ENCODE results near the gene REPS2. TPM values are rescaled to one million over a fixed set of nuclear protein-coding genes. Genes with fewer than 3 reads are reported as not detected.

REPS2 gene
- total and polyA plus RNA-seq, 2 donors: 1.7 to 3.6 TPM

- Histone ChIP-seq H3K4me1 (ENCODE audit: control insufficient read depth in 2 of 2, insufficient read depth in 2 of 2, low read length in 2 of 2) (no peaks in the 10 kb centered on the region), H3K9me3 (ENCODE audit: control insufficient read depth in 2 of 2, insufficient read depth in 1 of 2, low read length in 1 of 2) (no peaks in the 10 kb centered on the region), H3K27ac (ENCODE audit: low read depth in 1 of 2, low read length in 1 of 2) (no peak overlapping the region), H3K4me3 (ENCODE audit: low read length in 2 of 2) (no peak overlapping the region), H3K27me3 (ENCODE audit: control insufficient read depth in 2 of 2, insufficient read depth in 1 of 2, low read length in 1 of 2) (no peaks in the 10 kb centered on the region), H3K36me3 (ENCODE audit: control insufficient read depth in 2 of 2, insufficient read depth in 2 of 2, low read length in 1 of 2) (no peaks in the 10 kb centered on the region)
- peak in 1 of 9 donors; percentile 2 for DNase-seq (ENCODE audit: low read depth in 6 of 9, low spot score in 9 of 9)
- WGBS: 16% methylated on average over 5 of the region's 5 CpGs
These were observed 28.8 kb downstream of the REPS2 start for GRCh38 chrX:16975233-16975632.

- H3K4me1 ChIP-seq (ENCODE audit: control insufficient read depth in 2 of 2, insufficient read depth in 2 of 2, low read length in 2 of 2): no peaks in the 10 kb centered on the region
- no peaks in the 10 kb centered on the region for H3K27me3 ChIP-seq (ENCODE audit: control insufficient read depth in 2 of 2, insufficient read depth in 1 of 2, low read length in 1 of 2)
- DNase-seq (ENCODE audit: low read depth in 6 of 9, low spot score in 9 of 9): no peak
- H3K27ac ChIP-seq (ENCODE audit: low read depth in 1 of 2, low read length in 1 of 2): no peak overlapping the region
- no peaks in the 10 kb centered on the region for H3K9me3 ChIP-seq (ENCODE audit: control insufficient read depth in 2 of 2, insufficient read depth in 1 of 2, low read length in 1 of 2)
- H3K4me3 ChIP-seq (ENCODE audit: low read length in 2 of 2): no peak overlapping the region
- no peaks in the 10 kb centered on the region for H3K36me3 ChIP-seq (ENCODE audit: control insufficient read depth in 2 of 2, insufficient read depth in 2 of 2, low read length in 1 of 2)
These were observed 31.3 kb downstream of the REPS2 start for GRCh38 chrX:16977771-16978170.

- DNase-seq (ENCODE audit: low read depth in 6 of 9, low spot score in 9 of 9): no peak
- no peaks in the 10 kb centered on the region for H3K9me3 ChIP-seq (ENCODE audit: control insufficient read depth in 2 of 2, insufficient read depth in 1 of 2, low read length in 1 of 2)
- 96% methylated on average over 3 of the region's 3 CpGs for WGBS
- no peaks in the 10 kb centered on the region for H3K27me3 ChIP-seq (ENCODE audit: control insufficient read depth in 2 of 2, insufficient read depth in 1 of 2, low read length in 1 of 2)
- H3K36me3 ChIP-seq (ENCODE audit: control insufficient read depth in 2 of 2, insufficient read depth in 2 of 2, low read length in 1 of 2): no peaks in the 10 kb centered on the region
- no peak overlapping the region for H3K27ac ChIP-seq (ENCODE audit: low read depth in 1 of 2, low read length in 1 of 2)
- H3K4me3 ChIP-seq (ENCODE audit: low read length in 2 of 2): no peak overlapping the region
- H3K4me1 ChIP-seq (ENCODE audit: control insufficient read depth in 2 of 2, insufficient read depth in 2 of 2, low read length in 2 of 2): no peaks in the 10 kb centered on the region
These were observed 31.9 kb downstream of the REPS2 start for GRCh38 chrX:16978193-16978984.

GRCh38 chrX:16979226-16979625 lies 32.8 kb downstream of the REPS2 start:
- WGBS: 97% methylated on average over 1 of the region's 1 CpG
- no peak for DNase-seq (ENCODE audit: low read depth in 6 of 9, low spot score in 9 of 9)
- Histone ChIP-seq H3K4me1 (ENCODE audit: control insufficient read depth in 2 of 2, insufficient read depth in 2 of 2, low read length in 2 of 2) (no peaks in the 10 kb centered on the region), H3K27ac (ENCODE audit: low read depth in 1 of 2, low read length in 1 of 2) (no peak overlapping the region), H3K9me3 (ENCODE audit: control insufficient read depth in 2 of 2, insufficient read depth in 1 of 2, low read length in 1 of 2) (no peaks in the 10 kb centered on the region), H3K27me3 (ENCODE audit: control insufficient read depth in 2 of 2, insufficient read depth in 1 of 2, low read length in 1 of 2) (no peaks in the 10 kb centered on the region), H3K4me3 (ENCODE audit: low read length in 2 of 2) (no peak overlapping the region), H3K36me3 (ENCODE audit: control insufficient read depth in 2 of 2, insufficient read depth in 2 of 2, low read length in 1 of 2) (no peaks in the 10 kb centered on the region)

GRCh38 chrX:16981209-16981608 lies 34.8 kb downstream of the REPS2 start:
- no peaks in the 10 kb centered on the region for H3K4me1 ChIP-seq (ENCODE audit: control insufficient read depth in 2 of 2, insufficient read depth in 2 of 2, low read length in 2 of 2)
- no peak overlapping the region for H3K4me3 ChIP-seq (ENCODE audit: low read length in 2 of 2)
- no peaks in the 10 kb centered on the region for H3K36me3 ChIP-seq (ENCODE audit: control insufficient read depth in 2 of 2, insufficient read depth in 2 of 2, low read length in 1 of 2)
- WGBS: 100% methylated on average over 1 of the region's 1 CpG
- H3K9me3 ChIP-seq (ENCODE audit: control insufficient read depth in 2 of 2, insufficient read depth in 1 of 2, low read length in 1 of 2): no peaks in the 10 kb centered on the region
- H3K27me3 ChIP-seq (ENCODE audit: control insufficient read depth in 2 of 2, insufficient read depth in 1 of 2, low read length in 1 of 2): no peaks in the 10 kb centered on the region
- no peak overlapping the region for H3K27ac ChIP-seq (ENCODE audit: low read depth in 1 of 2, low read length in 1 of 2)
- no peak for DNase-seq (ENCODE audit: low read depth in 6 of 9, low spot score in 9 of 9)

GRCh38 chrX:16981980-16982379 lies 35.5 kb downstream of the REPS2 start:
- DNase-seq (ENCODE audit: low read depth in 6 of 9, low spot score in 9 of 9): no peak
- Histone ChIP-seq H3K9me3 (ENCODE audit: control insufficient read depth in 2 of 2, insufficient read depth in 1 of 2, low read length in 1 of 2) (no peaks in the 10 kb centered on the region), H3K36me3 (ENCODE audit: control insufficient read depth in 2 of 2, insufficient read depth in 2 of 2, low read length in 1 of 2) (no peaks in the 10 kb centered on the region), H3K4me1 (ENCODE audit: control insufficient read depth in 2 of 2, insufficient read depth in 2 of 2, low read length in 2 of 2) (no peaks in the 10 kb centered on the region), H3K27me3 (ENCODE audit: control insufficient read depth in 2 of 2, insufficient read depth in 1 of 2, low read length in 1 of 2) (no peaks in the 10 kb centered on the region), H3K27ac (ENCODE audit: low read depth in 1 of 2, low read length in 1 of 2) (no peak overlapping the region), H3K4me3 (ENCODE audit: low read length in 2 of 2) (no peak overlapping the region)

GRCh38 chrX:16983051-16983450 lies 36.6 kb downstream of the REPS2 start:
- H3K27me3 ChIP-seq (ENCODE audit: control insufficient read depth in 2 of 2, insufficient read depth in 1 of 2, low read length in 1 of 2): no peaks in the 10 kb centered on the region
- H3K4me1 ChIP-seq (ENCODE audit: control insufficient read depth in 2 of 2, insufficient read depth in 2 of 2, low read length in 2 of 2): no peaks in the 10 kb centered on the region
- DNase-seq (ENCODE audit: low read depth in 6 of 9, low spot score in 9 of 9): no peak
- H3K27ac ChIP-seq (ENCODE audit: low read depth in 1 of 2, low read length in 1 of 2): no peak overlapping the region
- WGBS: 93% methylated on average over 1 of the region's 1 CpG
- H3K4me3 ChIP-seq (ENCODE audit: low read length in 2 of 2): no peak overlapping the region
- H3K36me3 ChIP-seq (ENCODE audit: control insufficient read depth in 2 of 2, insufficient read depth in 2 of 2, low read length in 1 of 2): no peaks in the 10 kb centered on the region
- no peaks in the 10 kb centered on the region for H3K9me3 ChIP-seq (ENCODE audit: control insufficient read depth in 2 of 2, insufficient read depth in 1 of 2, low read length in 1 of 2)

- Histone ChIP-seq H3K36me3 (ENCODE audit: control insufficient read depth in 2 of 2, insufficient read depth in 2 of 2, low read length in 1 of 2) (no peaks in the 10 kb centered on the region), H3K4me3 (ENCODE audit: low read length in 2 of 2) (no peak overlapping the region), H3K27ac (ENCODE audit: low read depth in 1 of 2, low read length in 1 of 2) (no peak overlapping the region), H3K4me1 (ENCODE audit: control insufficient read depth in 2 of 2, insufficient read depth in 2 of 2, low read length in 2 of 2) (no peaks in the 10 kb centered on the region), H3K27me3 (ENCODE audit: control insufficient read depth in 2 of 2, insufficient read depth in 1 of 2, low read length in 1 of 2) (no peaks in the 10 kb centered on the region), H3K9me3 (ENCODE audit: control insufficient read depth in 2 of 2, insufficient read depth in 1 of 2, low read length in 1 of 2) (no peaks in the 10 kb centered on the region)
- DNase-seq (ENCODE audit: low read depth in 6 of 9, low spot score in 9 of 9): no peak
- WGBS: 91% methylated on average over 3 of the region's 3 CpGs
These were observed 38.8 kb downstream of the REPS2 start for GRCh38 chrX:16985286-16985685.

- no peak overlapping the region for H3K4me3 ChIP-seq (ENCODE audit: low read length in 2 of 2)
- no peaks in the 10 kb centered on the region for H3K4me1 ChIP-seq (ENCODE audit: control insufficient read depth in 2 of 2, insufficient read depth in 2 of 2, low read length in 2 of 2)
- H3K36me3 ChIP-seq (ENCODE audit: control insufficient read depth in 2 of 2, insufficient read depth in 2 of 2, low read length in 1 of 2): no peaks in the 10 kb centered on the region
- no peaks in the 10 kb centered on the region for H3K9me3 ChIP-seq (ENCODE audit: control insufficient read depth in 2 of 2, insufficient read depth in 1 of 2, low read length in 1 of 2)
- no peak overlapping the region for H3K27ac ChIP-seq (ENCODE audit: low read depth in 1 of 2, low read length in 1 of 2)
- no peaks in the 10 kb centered on the region for H3K27me3 ChIP-seq (ENCODE audit: control insufficient read depth in 2 of 2, insufficient read depth in 1 of 2, low read length in 1 of 2)
- WGBS: 96% methylated on average over 2 of the region's 2 CpGs
- DNase-seq (ENCODE audit: low read depth in 6 of 9, low spot score in 9 of 9): no peak
These were observed 39.7 kb downstream of the REPS2 start for GRCh38 chrX:16986169-16986568.
